8988T (cell line): ENCODE results near the gene TVP23A.
"Not testable (repeated sequence)": the region's sequence is repeated elsewhere in the genome, so short reads cannot be mapped to it uniquely, and the experiment has no call there.

Experiments
- DNase-seq: peaks from one replicate; pipeline ENCODE4 v3.0.0; 2011

TVP23A gene

DNA sequence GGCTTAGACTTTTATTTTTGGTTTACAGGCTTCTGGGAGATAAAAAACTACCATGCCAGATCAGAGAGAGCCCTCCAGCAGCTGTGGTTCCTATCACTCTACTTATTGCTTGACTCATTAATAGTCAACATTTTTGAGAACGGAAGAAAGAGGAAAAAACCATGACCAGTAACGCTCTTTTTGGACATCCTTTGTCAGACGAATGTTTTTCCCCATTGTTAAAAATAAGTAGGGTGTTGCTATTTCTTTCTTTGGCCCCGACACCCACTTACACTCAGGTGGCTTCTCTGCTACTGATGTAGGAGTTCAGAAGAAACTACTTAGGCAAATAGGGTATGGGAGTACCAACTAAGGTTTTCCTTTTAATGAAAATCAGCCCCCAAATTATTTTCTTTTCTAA lies 27.5 kb downstream of the TVP23A start:
- no peak for DNase-seq

DNA sequence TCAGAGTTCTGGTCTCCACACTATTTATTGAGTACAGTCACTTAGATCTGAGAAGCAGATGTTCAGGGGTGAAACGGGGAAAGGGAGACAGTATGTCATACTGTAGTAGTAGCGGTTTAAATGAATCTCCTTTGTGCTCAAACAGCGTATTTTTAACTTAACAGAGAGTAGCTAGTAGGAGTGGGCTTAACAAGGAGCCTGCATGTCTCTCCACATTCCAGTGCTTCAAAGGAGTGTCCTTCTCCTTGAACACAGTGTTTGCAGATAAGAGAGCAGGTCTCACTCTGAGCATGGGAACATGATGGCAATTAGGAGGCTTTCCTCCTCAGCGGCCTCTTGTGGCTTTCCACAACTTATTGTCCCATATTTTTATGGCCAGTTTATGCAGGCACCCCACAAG lies 30.0 kb downstream of the TVP23A start:
- not testable (repeated sequence) for DNase-seq

DNA sequence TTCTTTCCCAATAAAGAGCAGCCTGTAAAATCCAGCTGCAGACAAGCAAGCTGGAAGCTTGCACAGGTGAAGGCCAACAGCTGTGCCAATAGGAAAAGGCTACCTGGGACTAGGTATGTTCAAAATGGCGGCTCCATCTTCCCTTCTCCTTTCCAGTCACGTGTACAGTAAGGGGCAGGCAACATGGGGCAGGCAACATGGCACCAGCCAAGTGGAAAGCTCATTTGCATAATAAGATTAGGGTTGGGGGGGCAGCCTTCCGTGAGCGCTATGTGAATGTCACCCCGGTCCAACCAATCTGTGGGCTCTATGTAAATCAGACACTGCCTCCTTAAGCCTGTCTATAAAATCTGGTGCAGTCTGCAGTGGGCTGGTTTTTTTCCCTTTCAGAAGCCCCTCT lies 31.3 kb downstream of the TVP23A start:
- no peak for DNase-seq

DNA sequence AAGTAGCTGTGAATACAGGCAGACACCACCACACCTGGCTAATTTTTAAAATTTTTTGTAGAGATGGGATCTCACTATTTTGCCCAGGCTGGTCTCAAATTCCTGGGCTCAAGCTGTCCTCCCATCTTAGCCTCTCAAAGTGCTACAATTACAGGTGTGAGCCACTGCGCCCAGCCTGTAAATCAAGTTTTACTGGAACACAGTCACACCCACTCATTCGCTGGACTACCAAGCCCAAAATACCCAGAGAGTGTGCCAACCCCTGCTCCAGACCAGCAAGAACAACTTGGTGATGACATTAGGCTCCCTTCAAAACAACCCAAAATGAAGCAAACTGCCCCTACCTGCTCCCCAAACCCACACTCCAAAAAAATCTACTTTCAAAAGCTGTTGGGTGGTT lies 36.0 kb downstream of the TVP23A start:
- DNase-seq = no peak

DNA sequence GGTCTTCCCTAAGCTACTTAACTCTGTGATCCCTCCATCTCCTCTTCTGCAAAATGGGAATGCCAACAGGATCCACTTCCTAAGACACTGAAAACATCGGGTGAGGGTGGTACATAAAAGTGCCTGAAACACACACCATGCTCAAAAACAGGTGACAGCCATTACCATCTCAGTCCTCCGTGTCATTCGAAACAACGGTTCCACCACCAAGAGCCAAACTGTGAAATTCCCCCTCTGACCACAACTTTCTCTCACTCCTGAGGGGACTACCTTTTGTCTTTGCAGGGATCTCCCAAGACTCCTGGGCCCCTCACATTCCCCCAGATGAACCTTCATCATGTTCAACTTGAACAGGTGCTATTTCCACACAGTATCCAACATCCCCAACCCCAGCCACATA lies 38.0 kb downstream of the TVP23A start:
- DNase-seq = no peak

DNA sequence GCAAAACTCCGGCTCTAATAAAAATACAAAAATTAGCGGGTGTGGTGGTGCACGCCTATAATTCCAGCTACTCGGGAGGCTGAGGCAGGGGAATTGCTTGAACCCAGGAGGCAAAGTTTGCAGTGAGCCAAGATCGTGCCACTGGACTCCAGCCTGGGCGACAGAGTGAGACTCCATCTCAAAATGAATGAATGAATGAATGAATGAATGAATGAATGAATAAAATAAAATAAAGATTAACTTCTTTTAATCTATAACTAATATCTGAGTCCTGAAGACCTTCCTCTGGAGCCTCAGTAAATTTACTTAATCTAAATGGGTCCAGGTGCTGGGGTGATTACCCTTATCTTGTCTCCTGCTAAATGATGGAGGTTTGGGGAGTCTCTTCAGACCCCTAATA lies 38.7 kb downstream of the TVP23A start:
- not testable (repeated sequence) for DNase-seq

DNA sequence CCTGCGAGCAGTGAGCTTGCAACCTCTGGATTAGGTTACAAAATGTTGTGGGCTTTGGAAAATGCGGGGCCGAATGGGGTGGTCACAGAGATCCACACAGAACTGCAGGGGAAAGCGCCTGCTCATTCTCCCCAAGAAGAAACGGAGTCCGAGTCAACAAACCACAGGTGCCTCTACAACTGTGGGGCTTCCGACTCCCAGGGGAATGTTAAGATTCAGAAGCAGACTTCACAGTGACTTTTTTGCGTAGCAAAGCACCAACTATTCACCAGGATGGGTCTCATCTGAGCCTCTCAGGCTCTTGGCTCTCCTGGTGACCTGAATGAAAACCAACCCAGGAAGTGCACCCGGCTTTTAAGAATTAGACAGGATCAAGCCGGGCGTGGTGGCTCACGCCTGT lies 41.2 kb downstream of the TVP23A start:
- no peak for DNase-seq

DNA sequence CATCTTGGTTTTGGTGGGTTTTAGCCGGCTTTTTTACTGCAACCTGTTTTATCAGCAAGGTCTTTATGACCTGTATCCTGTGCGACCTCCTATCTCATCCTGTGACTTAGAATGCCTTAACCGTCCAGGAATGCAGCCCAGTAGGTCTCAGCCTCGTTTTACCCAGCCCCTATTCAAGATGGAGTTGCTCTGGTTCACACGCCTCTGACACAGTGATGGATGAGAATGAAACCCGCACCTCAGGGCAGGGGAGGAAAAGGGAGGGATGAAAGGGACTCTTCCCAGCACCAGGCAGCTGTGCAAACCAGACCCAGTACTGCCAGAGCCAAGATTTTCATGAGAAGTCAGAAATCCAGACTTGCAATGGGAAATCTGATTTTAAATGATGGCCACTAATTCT lies 41.7 kb downstream of the TVP23A start:
- not testable (repeated sequence) for DNase-seq

DNA sequence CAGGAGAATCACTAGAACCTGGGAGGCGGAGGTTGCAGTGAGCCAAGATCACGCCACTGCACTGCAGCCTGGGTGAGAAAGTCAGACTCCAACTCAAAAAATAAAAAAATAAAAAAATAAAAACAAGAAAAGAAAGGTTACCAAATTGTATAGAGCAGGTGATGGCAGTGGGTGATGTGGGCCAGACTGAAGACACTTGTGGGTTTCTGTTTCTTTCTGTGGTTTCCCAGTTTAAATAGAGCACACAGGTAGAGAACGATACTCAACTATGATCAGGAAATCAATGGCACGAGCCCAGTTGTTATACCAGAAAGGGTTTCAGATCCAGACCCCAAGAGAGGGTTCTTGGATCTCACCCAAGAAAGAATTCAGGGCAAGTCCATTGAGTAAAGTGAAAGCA lies 42.3 kb downstream of the TVP23A start:
- no peak for DNase-seq

DNA sequence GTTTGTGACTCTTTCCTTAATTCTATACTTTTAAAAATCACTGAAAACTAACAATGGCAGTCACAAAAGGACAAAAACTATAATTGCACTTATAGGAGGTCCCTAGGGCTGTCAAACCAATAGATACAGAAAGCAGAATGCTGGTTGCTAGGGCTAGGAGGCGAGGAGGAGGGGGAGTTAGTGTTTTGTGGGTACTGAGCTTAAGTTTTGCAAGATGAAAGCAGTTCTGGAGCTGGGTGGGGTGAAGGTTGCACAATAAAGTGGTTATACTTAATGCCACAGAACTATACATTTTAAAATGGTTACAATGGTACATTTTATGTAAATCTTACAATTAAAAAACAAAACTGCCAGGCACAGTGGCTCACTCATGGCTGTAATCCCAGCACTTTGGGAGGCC lies 47.7 kb downstream of the TVP23A start:
- DNase-seq = no peak

DNA sequence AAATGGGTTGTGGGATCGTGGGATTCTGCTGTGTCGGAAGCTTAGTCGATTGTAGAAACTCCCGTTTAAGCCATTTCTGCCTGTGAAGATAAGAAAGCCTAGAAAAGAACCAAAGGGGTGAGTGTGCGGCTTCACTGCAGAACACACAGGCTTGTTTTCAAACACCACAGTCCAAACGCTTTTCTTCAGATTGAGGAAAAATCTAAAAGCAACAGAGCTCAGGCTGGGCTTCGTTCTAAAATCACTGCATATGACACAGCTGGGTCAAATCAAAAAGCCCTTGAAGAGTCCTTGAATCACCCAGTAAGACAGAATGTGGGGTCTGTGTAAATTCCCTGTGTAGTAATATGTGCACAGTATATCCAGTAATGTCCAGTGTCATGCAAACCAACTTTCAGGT lies 49.2 kb downstream of the TVP23A start:
- no peak for DNase-seq

DNA sequence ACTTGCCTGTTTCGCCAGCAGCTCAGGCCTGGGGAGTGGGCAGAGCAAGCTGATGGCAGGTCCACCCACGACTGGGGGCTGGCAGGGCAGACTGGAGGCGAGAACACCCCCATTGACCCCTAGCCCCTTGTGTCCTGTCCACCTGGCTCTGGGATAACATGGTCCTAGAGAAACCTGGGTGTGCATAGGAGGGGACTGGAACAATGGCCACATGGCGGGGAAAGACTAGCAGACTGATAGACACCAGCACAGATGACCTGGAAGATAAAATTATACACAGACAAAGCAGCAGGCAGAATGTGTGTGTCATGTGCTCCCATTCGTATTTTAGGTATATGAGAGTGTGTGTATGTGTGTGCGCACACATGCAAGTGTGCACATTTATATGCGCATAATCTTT lies 51.5 kb downstream of the TVP23A start:
- no peak for DNase-seq

DNA sequence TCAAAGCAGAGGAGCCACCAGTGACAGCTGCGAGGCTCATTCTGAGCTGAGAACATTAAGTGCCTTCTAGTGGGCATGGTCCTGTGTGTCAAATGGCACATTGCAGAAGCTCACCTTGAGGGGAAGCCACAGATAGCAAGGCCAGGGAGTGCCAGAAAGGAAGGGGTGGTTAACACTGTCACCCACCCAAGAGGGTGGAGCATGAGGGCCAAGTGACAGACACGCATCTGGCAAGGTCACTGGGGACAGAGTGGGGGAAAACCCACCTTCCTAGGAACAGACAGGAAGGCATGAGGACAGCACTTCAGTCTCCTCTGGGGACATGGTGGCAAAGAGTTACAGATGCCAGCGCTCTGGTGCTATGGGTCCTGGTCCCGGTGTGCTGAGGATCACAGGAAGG lies 52.8 kb downstream of the TVP23A start:
- DNase-seq = no peak

DNA sequence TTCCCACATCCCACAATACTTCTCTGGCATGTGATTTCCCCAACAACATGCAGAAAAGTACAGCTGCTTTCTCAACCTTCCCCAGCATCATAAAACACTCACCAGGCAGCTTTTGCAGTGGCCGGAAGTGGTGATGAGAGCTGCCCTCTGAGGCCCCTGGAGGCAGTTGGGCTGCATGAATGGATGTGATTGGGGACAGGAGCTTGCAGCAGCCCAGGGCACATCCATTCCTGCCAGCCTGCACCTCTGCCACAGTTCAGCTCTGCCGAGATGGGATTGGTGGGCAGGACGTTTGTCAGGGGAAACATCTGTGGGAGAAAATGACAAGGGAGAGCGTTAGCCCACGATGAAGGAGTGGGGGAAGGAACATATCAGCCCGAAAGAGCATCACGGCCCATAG lies 55.1 kb downstream of the TVP23A start:
- DNase-seq = no peak

DNA sequence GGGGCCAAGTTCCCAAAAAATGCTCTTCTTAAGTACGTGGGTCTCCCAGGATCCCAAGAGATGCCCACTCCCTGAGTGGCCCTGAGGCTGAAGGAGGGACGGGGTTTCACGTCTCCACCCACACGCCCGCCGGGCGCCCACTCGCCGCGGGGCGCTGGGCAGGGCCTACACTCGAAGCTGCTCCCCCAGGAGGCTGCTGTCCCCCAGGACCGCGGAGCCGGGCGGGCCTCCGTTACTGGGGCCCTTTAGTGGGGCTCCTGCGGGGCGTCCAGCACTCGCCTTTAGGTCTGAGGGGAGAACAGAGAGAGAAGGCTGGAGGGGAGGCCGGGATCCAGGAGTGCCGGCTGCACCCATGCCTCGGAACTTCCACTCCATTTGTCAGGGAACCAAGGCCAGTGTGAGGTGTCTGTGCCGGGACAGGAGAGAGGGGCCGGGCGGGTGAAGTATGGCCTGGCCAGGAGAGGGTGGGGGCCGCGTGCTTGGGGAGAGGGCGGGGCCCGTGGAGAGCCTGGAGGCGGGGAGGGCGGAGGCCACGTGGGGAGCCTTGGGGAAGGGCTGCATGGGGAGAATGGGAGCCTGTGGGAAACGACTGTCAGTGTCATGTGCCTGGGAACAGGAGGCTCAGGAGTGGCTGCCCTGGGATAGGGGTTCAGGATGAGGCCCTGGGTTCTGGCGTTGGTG lies 56.1 kb downstream of the TVP23A start:
- DNase-seq = no peak

DNA sequence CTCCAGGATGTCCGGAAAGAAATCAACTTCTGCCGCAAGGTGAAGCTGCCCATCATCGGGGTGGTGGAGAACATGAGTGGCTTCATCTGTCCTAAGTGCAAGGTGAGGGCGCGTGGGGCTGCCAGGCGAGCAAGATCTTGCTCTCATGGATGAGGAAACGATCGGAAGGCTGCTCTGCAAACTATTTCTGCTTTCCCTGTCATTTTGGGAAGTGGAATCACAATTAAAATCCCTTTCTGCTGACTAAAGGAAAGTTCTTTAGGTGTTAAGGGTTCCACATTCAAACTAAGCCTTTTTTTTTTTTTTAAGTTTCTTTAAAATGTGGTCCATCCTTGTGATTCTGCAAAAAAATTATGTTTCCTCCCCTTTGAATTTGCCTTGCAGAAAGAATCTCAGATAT lies 57.2 kb downstream of the TVP23A start:
- no peak for DNase-seq

DNA sequence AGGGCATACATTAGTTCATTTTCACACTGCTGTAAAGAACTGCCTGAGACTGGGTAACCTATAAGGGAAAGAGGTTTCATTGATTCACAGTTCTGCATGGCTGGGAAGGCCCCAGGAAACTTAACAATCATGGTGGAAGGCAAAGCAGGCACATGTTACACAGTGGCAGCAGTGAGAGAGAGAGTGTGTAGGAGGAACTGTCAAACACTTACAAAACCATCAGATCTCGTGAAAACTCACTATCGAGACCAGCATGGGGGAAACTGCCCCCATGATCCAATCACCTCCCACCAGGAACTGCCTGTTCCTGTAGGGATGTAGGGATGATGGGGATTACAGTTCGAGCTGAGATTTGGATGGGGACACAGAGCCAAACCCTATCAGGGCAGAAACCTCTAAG lies 57.7 kb downstream of the TVP23A start:
- no peak for DNase-seq

DNA sequence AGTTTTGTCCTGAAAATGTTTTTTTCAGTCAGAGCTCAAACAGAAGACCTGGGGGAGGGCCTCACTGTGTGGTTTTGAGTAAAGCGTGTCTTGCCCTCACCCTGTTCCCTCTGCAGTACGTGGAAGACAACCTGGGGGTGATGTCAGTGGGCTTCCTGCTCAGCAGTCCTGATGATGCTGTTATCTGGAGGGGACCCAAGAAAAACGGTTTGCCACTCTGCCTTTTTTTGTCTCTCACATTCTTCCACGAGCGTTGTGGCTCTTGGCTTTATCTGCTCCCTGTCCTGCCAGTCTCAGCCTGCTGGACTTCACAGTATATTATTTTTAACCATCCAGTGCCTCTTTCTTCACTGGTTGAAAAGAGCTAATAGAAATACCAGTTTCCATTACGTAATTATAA lies 62.0 kb downstream of the TVP23A start:
- DNase-seq = no peak

DNA sequence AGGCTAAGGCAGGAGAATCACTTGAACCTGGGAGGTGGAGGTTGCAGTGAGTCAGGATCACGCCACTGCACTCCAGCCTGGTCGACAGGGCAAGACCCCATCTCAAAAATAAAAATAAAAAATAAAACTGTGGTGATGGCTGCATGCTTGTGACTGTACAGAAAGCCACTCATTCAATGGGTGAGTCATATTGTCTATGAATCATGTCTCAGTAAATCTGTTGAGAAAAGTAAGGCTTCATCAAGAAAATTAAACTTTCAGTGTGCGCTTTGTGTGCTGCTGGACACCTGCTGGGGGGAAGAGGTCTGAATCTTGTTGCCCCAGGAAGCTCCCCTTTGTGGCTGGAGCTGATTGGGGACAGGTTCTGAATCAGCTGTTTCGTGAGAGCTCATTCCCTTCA lies 63.7 kb downstream of the TVP23A start:
- no peak for DNase-seq

DNA sequence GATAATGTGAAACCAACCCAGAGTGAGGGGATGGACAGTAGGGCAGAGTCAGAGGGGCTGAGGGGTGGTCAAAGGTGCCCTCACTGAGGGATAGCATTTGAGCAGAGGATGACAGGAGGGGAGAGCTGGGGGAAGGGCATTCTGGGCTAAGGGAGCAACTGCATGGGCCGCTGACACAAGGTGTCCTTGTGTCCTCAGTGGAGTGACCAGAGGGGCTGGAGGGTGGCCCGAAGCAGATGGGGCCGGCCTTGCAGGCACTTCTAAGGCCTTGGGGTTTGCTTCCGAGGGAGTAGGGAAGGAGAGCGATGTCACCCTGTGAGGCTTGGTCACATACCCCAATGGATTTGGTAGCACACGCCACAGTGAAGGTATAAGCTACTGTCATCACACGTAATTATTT lies 64.9 kb downstream of the TVP23A start:
- DNase-seq = no peak

DNA sequence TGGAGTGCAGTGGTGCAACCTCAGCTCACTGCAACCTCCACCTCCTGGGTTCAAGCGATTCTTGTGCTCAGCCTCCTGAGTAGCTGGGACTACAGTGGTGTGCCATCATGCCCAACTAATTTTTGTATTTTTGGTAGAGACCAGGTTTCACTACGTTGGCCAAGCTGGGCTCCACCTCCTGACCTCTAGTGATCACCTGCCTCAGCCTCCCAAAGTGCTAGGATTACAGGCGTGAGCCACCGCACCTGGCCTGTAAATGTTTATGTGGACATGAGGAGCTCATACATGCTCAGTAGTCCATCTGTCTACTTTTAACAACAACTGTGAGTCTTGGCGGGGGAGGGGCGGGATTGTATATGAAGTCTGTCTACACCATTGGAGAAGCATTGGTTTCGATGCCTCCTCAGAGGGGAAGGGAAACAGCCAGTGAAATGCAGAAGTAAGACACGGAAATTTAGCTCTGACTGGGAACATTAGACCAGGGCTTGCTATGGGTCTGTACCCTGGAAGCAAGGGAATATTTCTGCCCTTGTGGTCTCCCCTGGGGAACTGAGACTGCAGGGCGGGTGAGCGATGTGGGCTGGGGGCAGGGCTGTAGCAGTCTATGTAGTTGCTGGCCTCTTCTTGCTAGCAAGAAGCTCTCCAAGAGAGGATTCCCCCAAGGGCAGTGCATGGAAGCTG lies 65.6 kb downstream of the TVP23A start:
- DNase-seq = no peak

DNA sequence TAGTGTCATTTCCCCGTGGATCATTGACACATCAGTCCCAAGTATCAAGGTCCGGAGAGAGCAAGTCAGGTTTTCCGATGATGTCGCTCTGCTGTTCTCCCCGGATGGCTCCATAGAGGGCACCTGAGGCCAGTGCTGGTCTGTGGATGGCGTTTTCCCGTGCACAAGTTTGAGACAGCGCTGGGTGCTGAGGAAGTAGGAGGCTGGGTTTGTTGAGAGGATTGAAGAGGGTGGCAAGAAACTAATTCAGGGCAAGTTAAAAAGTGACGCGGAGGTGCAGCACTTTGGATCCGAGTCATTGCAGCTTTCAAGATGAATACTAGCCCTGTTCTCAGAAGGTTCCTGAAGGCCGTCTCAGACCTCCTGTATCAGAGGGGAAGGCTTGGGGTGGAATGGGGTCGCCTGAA lies 67.3 kb downstream of the TVP23A start:
- DNase-seq = no peak

DNA sequence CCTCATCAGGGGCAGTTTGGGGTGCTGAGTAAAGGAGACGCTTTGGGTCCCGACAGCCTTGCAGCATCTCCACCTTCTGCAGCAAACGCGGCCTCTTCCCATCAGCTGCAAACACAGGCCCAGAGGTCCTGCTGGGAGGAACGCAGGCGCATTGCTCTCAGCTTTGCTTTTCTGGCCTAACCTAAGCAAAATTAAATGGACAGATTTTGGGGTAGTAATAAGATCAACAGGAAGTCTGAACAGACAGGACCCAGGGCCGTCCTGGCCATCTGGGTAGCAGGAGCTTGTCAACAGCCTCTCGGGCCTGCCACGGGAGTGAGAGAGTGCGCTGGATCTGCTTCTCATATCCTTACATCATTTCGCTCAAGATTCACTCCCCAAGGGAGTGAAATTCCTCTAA lies 67.8 kb downstream of the TVP23A start:
- no peak for DNase-seq

DNA sequence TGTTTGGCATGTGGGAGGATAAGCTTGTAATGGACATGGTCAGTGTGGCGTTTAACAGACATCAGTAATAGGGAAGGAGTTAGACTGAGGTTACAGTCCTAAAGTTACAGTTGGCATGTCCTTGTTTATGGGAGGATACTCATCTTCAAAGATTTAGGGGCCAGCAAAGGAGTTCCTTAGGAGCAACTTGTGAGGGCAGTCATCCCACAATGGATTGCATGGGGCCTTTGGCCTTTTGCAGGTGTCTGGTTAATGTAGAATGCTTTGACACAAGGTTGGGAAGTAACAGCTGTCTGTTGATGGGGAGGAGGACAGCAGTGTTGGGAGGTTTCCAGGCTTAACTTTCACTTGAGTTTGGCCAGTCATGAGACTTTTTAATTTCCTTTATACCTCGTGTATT lies 72.8 kb downstream of the TVP23A start:
- DNase-seq = no peak

DNA sequence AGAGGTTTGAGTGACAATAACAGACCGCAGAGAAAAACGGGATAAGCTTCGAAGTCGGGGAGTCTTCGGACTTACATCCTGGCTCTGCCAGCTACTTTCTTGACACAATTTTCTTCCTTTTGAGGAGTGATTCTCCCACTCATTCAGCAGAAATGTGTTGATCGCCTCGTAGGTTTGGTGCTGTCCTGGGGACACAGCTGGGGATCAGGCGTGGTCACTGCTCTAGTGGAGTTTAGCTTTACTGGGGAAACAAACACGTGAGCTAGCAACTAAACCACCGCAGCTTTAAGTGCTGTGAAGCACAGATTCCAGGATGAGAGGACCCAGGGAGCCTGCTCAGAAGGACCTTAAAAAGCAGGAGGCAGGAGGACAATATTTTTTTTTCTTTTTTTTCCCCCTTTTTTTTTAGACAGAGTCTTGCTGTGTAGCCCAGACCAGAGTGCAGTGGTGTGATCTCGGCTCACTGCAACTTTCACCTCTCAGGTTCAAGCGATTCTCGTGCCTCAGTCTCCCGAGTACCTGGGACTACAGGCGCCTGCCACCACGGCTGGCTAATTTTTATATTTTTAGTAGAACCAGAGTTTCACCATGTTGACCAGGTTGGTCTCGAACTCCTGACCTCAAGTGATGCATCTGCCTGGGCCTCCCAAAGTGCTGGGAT lies 74.1 kb downstream of the TVP23A start:
- no peak for DNase-seq
